MV-4-11 (cell line): Measurements from ENCODE around the gene ZNF554.
A peak's percentile ranks its signal among the peaks of the same experiment; 100 is the strongest.

Experiments
- DNase-seq: peaks from one replicate; lab custom pipeline; 2025; lab: John Stamatoyannopoulos, UW

ZNF554 gene

GRCh38 chr19:2827840-2828489, 8.3 kb downstream of the ZNF554 start:
- DNase-seq, result peak; percentile 48

DNA sequence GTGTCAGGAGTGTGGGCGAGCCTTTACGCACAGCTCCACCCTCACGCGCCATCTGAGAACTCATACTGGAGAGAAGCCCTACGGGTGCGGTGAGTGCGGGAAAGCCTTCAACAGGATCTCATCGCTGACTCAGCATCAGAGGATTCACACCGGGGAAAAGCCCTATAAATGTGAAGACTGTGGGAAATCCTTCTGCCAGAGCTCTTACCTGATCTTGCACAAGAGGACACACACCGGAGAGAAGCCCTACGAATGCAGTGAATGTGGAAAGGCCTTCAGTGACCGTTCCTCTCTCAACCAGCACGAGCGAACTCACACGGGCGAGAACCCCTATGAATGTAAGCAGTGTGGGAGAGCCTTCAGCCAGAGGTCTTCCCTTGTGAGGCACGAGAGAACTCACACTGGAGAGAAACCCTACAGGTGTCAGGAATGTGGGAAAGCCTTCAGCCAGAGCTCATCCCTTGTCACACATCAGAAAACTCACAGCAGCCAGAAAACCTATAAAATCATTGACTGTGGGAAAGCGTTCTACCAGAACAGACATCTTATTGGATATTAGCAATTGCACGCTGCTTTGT, 14.7 kb downstream of the ZNF554 start:
- no peak for DNase-seq

- DNase-seq, result no peak
Observed at GRCh38 chr19:2837430-2837829, 17.8 kb downstream of the ZNF554 start.

DNA sequence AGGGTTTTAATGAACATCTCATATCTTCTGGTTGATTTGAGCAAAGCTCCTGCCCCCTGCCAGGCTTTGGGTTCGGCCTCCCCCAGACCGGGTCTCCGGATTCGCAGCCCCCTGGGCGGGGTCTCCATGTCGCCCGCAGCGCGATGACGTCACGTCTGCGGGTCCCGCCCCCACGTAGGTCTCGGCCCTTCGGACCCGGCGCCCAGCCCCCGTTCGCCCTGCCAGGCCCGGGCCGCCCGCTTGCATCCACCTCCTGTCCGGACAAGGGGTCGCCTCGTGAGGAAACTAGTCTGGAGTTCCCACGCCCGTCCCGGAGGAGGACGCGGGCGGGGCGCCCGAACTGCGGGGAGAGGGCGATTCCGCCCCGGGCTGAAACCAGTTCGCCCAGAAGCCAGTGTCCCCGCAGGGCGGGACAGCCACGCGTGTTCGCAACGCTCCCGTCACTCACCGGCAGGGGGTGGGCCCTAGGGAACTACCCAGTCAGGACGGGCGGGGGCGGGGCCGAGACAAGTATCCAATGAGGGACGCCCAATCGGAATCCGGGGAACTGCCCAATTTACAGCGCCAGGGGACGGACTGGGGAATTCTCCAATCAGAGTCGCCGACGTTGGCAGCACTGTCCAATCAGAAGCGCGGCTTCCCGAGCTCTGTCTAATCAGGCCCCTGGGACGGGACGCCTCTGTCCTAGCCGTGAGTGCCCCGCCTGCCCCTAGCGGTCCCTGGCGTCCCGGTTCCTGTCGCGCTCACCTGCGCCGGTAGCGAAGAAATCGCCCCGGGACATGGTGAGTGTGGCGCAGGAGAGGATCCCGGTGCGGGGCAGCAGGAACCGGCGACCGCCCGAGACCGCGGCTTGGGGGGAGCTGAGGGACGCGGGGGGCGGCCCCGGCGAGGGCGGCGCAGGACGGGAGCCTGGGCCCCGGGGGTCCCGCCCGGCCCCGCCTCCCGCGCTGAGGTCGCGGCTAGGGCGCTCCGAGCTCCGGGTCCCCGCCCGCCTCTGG, 21.4 kb downstream of the ZNF554 start, which contains the start of gene ZNF555:
Gene ZNF555 (plus strand): TSS at position 682 of the 998 bp plus-strand sequence. CDS start 98 bp downstream, at position 780.
- peak; percentile 100 for DNase-seq

DNA sequence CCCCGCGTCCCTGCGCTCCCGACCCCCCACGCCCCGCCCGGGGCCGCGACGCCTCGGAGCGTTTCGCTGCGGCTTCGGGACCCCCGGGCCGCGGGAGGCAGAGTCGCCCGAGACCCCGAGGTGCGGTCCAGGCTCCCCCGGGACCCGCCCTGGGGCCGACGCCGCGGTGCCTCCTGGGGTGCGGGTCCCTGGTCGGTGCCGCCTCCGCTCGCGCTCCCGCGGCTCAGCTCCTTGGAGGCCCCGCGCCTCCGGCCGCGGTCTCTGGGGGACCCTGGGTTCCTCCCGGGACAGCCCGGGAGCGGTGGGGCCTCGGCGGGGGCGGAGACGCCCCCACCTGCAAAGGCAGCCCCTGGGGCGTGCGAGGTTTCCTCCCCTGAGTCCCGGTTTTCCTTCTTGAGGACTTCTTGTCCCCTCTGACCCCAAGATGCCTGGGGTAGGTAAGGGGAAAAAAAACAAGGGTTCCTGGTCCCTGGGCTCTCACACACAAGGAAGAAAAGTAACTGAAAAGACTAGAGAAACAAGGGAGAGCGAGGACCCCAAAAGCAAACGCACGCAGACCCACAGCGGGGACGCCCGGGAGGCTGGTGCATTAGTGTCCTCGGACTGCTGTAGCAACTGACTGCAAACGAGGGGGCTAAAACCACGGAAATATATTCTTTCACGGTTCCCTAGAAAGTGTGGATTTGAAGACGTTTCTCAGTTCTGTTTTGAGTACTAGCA, 22.3 kb downstream of the ZNF554 start:
- no peak for DNase-seq

DNA sequence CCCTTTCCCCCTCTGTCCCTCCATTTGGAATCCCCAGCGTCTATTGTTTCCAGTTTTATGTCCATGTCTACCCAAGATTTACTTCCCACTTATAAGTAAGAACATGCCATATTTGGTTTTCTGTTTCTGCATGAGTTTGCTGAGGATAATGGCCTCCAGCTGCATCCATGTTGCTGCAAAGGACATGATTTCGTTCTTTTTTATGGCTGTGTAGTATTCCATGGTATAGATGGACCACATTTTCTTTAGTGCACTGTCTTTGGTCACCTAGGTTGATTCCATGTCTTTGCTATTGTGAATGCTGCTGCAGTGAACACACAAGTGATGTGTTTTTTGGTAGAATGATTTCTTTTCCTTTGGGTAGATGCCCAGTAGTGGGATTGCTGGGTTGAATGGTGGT, 25.4 kb downstream of the ZNF554 start:
- no peak for DNase-seq

DNA sequence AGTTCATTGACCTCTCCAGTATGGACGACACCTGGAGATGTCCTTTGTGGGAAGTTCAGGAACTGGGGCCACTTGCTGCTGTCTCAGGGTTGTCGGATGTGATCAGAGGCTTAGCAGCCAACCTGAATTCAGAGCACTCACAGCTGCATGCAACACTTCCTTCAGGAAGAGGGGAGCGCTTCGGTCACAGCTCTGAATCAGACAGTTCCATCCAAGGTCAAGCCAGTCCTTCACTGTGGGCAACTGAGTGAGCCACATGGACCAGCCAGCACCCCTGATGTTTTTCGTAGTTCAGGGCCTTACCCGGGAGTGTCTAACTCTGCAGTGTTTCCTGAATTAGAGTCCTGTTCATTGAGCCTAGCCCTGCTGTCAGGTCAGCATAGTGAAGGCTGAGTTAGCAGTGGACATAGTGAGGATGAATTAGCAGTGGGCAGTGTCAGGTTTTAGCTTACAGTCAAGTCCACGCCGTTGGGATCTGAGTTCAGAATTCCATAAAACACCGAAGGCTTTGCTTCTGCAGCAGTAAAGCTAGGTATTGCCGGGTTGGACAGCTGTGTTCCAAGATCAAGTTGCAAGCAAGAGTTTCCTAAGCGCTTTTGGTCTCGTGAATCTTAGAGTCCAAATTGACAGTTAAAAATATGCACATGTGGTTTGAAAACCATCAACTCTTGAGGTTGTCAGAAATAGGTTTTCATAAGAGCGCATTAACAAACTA, 26.7 kb downstream of the ZNF554 start:
- no peak for DNase-seq

DNA sequence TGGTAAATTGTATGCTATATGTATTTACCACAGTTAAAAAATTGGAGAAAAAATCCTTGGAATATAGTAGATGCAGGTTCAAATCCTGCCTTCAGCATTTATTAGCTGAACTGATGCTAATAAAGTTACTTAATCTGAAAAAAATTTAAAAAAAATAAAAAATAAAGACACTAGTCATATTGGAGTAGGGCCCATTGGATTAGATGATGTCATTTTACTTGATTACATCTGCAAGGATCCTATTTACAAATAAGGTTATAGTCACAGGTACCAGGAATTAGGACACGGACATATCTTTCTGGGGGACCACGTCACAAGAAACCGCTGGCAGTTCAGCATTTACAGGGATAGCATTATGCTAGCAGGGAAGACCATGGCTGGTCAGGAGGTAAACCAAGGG, 27.8 kb downstream of the ZNF554 start:
- DNase-seq, result no peak

DNA sequence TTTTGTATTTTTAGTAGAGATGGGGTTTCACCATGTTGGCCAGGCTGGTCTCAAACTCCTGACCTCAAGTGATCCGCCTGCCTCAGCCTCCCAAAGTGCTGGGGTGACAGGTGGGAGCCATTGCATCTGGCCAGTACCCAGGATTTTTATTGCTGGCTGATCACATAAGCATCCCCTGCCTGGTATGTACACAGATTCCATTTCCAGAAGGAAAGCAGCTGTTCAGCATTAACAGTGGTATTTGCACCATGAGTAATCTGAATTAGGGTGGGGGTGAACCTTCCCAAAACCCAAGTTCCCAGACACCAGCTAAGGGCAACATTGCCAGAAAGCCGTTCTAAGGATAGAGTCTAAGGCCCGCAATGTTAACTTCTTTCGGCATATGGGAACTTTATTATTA, 28.9 kb downstream of the ZNF554 start:
- DNase-seq, result no peak

GRCh38 chr19:2850256-2850925, 30.7 kb downstream of the ZNF554 start:
- DNase-seq, result no peak

- DNase-seq, result no peak
Observed at GRCh38 chr19:2852598-2852997, 32.9 kb downstream of the ZNF554 start.

- DNase-seq, result no peak
Observed at GRCh38 chr19:2853015-2853606, 33.4 kb downstream of the ZNF554 start.

- no peak for DNase-seq
Observed at GRCh38 chr19:2854849-2855248, 35.2 kb downstream of the ZNF554 start.

- no peak for DNase-seq
Observed at GRCh38 chr19:2856457-2857050, 36.9 kb downstream of the ZNF554 start.

DNA sequence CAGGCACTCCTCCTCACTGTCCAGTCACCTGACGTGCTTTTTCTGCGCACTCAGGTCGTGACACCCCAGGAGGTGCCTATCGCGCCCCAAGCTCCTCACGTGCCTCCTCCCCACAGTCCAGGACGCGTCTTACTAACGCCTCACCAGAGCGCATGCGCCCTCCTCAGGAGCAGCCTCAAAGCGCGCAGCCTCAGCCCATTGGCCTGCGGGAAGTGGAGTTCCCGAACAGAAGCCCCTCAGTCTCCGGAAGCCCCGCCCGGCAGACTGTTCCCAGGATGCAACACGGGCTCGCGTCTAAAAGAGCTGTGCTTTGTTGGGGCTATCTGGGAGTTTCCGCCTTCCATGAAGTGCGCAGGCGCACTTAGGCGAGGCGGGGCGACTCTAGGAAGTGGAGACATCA, 39.2 kb downstream of the ZNF554 start:
- DNase-seq, result no peak

GRCh38 chr19:2863816-2864215, 44.1 kb downstream of the ZNF554 start:
- DNase-seq, result no peak

- DNase-seq, result peak; percentile 65
Observed at GRCh38 chr19:2865334-2866100, 45.8 kb downstream of the ZNF554 start.

DNA sequence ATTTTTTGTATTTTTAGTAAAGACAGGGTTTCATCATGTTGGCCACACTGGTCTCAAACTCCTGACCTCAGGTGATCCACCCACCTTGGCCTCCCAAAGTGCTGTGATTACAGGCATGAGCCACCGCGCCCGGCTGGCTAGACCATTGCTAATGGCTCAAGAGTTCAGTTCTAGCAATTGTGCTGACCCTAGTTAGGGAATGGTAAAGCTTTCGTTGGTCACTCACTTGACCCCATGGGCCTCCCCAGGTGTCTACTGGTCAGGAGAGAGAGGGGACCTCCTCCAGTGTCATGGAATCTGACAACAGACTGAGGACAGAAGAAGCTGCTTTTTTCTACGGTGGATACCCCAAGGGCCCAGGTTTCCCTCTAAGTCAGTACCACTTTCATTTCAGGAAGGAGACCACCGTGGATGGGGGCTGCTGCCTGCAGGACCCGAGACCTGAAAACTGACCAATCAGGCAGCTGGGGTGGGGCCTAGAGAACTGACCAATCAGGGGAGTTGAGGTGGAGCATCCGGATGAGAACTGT, 46.9 kb downstream of the ZNF554 start:
- no peak for DNase-seq
